ENCODE results near the gene PRR5.

- TF ChIP-seq CTCF (IDR thresholded peaks at IDR 0.05) (no peak), POLR2A (IDR thresholded peaks at IDR 0.05) (no peak), POLR2AphosphoS5 (IDR thresholded peaks at IDR 0.05) (no peak), EP300 (IDR thresholded peaks at IDR 0.05) (no peak)
Measured at GRCh38 chr22:44727148-44727547, 25.1 kb downstream of the PRR5 start.

All from gastroesophageal sphincter (tissue), 3 donors.